Gastrocnemius medialis (tissue), 4 donors: ENCODE results near the gene IRF2BP2.

Experiments used
- CTCF ChIP-seq, 5 experiments: fragments of 450-650 bp in 3 of 5; fragments of 200-600 bp in 2 of 5; sonication (generic) in 2 of 5; IDR thresholded peaks in 4 of 5; conservative IDR thresholded peaks in 1 of 5; 1 replicate in 4 of 5; 2 replicates in 1 of 5; pipeline ENCODE4 v1.5.1; 2016 to 2019; ENCODE audit warnings: antibody characterized with exemption in 5 of 5, mild to moderate bottlenecking in 3 of 5, moderate library complexity in 3 of 5
- POLR2A ChIP-seq, 2 donors: fragments of 450-650 bp; IDR thresholded peaks; one replicate each; pipeline ENCODE4 v1.6.1; 2017; ENCODE audit warnings: antibody characterized with exemption in 2 of 2, mild to moderate bottlenecking in 2 of 2, moderate library complexity in 2 of 2

- TF ChIP-seq CTCF (IDR thresholded peaks at IDR 0.05 in 4 of 5, conservative IDR thresholded peaks at IDR 0.05 in 1 of 5) (no peak), POLR2A (IDR thresholded peaks at IDR 0.05) (no peak)
Measured at GRCh38 chr1:234589064-234589800, 20.7 kb downstream of the IRF2BP2 start.
